GM15510 (cell line): ENCODE results near the gene DCX.

Experiments
- POLR2A ChIP-seq: IDR thresholded peaks from 3 replicates; pipeline ENCODE4 v1.6.1; 2011; ENCODE audit warnings: borderline replicate concordance; ENCODE audit not compliant: insufficient read length; ENCODE audit errors: extremely low read depth

The DCX gene

DNA sequence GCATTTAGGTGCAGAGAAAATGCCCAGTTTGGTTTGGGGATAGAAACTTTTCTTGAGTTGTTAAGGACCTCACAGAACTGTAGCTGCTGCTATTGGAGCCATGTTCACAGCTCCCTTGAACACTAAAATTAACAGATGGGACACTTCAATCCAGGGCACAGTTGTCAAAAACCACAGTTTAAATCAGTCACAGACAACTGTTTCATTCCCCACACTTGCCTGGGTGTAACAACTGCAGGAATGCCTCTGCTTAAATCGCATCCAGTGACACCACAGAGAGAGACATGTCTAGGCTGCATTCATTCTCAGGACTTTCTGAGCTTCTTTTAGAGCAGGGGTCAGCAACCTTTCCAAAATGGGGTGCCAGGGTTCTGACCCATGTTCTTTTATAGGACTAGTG lies 129.0 kb downstream of the DCX start:
- no peak for TF ChIP-seq POLR2A

DNA sequence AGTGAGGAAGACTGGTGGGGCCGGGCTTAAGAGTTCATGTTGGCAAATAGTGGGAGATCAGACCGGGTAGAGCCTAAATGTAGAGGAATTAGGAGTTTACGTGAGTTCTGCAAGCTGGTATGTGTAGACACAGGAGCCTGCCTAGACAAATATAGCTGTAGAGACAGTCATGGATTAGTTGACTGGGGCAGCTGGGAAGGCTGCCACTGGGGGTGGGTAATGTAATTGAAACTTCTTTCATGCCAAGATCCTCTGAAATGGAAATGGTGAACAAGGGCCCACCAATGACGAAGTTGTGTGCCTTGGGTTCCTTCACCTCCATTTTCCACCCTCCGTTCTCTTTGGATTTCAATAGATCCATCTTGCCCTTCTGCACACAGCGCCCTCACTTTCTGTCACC lies 129.9 kb downstream of the DCX start:
- TF ChIP-seq POLR2A, result no peak

DNA sequence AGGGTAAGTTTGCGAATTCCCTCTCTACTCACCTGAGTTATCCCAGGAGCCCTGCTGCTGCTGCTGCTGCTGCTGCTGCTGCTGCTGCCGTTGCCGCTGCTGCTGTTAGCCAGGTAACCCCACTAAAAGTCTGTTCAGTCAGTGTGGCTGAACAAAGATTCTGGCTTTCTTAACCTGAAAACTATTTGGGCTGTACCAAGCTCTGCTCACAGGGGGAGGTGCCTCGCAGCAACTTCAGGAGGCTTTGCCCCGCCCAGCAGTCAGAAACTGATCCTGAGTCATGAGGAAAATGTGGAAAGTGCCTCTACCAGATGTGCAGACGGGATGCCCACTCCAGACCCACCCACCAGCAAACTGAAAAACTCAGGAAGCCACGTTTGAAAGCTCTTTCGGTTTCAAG lies 141.7 kb downstream of the DCX start, which contains the start of gene CAPN6:
CAPN6 (minus strand) TSS at position 145 of the 400 bp plus-strand sequence. CDS start 6,547 bp downstream, outside the sequence.
- no peak for TF ChIP-seq POLR2A

DNA sequence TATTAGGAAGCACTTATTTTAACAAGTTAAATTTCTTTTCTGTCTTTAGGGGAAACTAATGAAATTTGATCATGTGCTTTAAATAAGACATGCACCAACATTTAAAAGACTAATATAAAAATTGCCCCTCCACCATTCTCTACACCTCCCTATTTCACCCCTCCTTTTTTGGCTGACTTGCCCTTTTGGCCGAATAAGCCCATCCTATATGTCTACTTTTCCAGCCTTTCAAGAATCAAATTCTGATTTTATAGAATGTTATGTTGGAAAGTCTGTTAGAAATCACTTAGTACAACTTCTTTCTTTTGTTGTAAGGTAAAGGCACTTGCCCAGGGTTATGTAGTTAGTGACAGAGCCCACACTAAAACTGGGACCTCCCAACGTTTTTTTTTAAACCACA lies 143.5 kb downstream of the DCX start:
- no peak for TF ChIP-seq POLR2A

DNA sequence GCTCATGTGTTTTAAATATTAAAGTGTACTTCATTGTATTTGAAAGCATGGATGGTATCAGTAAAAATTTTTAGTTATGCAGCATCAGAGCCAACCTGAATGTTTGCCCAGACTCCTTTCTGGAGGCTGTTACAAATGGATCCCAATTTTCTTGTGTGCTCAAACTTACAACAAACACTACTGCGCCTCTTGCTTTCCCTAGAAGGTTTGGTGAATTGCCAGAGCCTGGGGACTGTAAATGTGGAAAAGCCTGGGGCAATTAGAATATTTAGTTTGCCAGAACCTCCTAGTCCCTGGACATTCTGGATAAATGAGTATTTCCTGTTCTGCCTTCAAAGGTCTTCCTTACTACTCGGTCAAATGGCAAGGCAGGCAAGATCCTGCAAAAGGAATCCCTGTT lies 146.5 kb downstream of the DCX start:
- TF ChIP-seq POLR2A, result no peak

DNA sequence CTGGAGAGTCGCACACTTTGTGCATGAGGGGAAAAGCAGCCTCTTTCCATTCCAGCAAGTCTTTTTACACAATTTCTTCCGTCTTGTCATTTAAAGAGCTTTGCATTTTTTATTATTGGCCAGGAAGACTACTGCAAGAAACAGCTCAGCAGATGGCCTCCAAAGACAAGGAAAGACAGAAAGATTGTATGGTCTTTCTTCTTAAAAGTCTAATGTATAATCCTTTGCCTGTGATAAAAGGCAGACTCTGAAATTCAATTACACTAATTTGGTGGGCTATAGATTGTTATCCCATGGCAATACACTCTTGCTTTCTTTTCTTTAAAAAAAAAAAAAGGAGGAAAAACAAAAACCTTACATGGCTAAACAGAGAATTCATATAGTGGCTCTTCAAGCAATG lies 147.6 kb downstream of the DCX start:
- TF ChIP-seq POLR2A, result no peak

DNA sequence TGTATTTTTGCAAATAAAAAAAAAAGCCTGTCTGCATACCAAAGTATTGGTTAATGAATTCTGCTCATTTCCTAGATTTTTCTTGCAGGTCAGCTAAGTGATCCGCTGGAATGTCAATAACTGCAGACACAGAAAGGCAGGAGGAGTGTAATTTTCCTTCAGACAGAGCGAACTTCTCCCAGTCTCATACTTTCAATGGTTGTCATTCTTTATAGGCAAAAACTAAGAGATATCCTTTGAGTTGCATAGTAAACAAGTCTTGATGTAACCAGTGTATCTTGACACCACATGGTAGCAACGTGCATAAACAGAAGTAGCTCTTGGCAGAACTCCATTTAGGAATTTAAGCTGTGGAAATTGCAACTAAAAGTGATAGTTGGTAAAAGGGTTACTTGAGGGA lies 149.9 kb downstream of the DCX start:
- TF ChIP-seq POLR2A, result no peak

DNA sequence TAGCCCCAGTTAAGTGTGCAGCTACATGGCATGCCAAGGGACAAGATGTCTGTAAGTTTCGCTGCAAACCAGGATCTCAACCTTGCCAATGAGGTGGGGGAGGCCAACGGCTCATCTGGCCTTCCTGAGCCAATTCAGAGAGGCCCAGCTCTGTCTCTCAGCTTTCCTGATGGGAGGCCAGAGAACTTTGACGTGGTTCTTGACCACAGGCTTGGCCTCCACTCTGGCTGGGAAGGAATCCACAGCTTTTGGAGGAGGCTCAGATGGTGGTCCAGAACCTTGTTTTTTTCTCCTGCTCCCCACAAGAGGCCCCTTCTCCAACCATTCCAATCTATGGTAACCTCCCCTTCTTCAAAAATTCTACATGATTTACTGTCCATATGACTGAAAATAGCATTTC lies 151.5 kb downstream of the DCX start:
- no peak for TF ChIP-seq POLR2A

DNA sequence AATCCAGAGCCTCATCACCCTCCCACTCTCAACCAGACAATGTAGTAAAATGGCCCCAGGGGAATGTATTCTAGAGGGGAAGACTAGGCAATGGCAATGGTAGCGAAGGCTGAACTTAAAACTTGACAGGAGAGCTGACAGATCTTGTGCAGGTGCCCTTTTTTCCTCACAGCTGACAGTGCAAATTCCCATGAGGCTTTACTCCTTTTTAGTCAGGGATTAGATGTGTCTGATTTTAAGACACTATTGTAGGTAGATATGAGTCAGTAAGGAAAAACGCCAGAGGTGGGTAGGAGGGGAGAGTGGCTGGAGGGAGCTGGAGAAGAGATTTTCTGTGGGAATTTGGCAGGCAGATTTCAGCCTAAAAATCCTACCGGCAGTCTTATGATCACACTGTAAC lies 152.4 kb downstream of the DCX start:
- TF ChIP-seq POLR2A, result no peak

DNA sequence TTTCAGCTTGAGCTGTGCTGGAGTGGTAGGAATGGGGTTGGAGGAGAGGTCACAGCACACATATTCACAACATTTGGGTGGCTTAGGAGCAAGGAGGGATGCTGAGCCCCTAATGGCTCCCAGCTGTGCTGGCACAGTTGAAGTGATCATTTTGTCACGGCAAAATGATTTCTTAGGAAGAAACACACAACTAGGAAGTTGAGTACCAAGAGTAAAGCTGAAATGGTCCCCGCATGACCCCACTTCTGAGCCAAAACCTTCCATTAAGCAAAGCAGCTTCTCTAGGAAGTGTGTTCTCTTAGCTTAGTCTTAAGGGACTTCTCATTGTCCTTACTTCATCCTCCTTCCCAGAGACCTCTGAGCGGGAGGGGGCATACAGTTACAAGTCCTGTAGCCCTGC lies 154.3 kb downstream of the DCX start:
- TF ChIP-seq POLR2A, result no peak

DNA sequence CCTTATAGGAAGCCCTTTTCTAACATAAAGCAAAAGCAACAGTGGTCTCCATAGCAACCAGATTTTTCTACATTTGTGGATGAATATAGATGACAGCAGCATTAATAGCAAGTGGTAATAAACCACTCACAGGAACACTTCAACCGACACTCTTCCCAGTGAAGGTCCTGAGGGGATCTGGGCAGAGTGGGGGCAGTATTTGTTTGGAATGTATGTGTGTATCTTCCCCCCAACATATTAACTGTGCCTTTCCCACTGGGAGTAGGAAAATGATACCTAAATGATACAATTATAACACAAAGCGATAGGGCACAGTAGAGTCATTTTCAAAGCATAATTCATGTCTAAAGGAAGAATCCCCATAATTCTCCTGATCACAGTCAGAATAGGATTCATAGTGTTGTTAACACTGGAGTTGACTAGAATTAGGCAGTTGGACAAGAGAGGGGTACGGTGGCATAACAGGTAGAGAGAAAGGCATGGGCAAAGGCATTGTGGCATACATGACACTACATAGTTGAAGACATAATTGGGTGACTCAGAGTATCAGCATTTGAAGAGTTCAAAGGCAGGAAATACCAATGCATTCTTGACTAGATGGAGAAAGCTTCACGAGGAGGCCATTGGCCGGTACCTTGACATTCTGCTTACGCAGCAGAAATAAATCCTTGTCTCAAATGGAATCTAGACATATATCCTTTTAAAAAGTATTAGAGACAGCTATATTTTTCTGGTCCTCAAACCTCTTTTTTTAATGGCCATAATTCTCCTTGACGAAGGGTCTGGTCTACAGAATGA lies 156.9 kb downstream of the DCX start:
- no peak for TF ChIP-seq POLR2A

DNA sequence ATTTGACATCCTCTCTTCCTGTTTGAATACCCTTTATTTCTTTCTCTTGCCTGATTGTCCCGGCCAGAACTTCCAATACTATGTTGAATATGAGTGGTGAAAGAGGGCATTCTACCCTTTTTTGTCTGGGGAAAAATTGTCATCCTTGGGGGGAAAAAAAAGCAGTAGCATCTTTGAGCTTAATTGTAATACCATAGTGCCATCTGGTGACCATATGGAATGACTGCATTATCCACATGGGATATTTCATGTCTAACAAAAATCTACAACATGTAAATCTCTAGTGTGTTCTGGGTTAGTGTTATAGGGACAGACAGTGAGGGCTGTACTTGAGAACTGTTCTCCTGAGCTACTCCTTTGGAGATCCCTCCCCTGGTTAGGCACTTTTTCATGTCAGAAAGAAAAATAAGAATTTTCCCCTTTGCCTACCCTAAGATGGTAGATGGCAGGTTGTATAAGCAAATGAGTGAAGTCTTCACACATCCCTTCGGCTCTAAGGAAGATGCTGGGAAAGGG lies 167.7 kb downstream of the DCX start:
- no peak for TF ChIP-seq POLR2A
